Breast epithelium (tissue), 3 donors: Measurements from ENCODE around the gene PXN.
"Not testable (repeated sequence)": the region's sequence is repeated elsewhere in the genome, so short reads cannot be mapped to it uniquely, and the experiment has no call there.

Experiments used
- CTCF ChIP-seq, 3 donors: fragments of 450-650 bp; IDR thresholded peaks; one replicate each; pipeline ENCODE4 v1.5.1; 2016 to 2017; ENCODE audit warnings: antibody characterized with exemption in 3 of 3, mild to moderate bottlenecking in 3 of 3, moderate library complexity in 3 of 3
- POLR2A ChIP-seq: fragments of 450-650 bp; IDR thresholded peaks from one replicate; pipeline ENCODE4 v1.6.1; 2016; ENCODE audit warnings: antibody characterized with exemption, mild to moderate bottlenecking, moderate library complexity

- TF ChIP-seq POLR2A; CTCF (IDR thresholded peaks at IDR 0.05): not testable (repeated sequence)
Observed at GRCh38 chr12:120193286-120193685, 72.2 kb downstream of the PXN start.
